H1 (cell line): ENCODE data around the gene SPIRE1. TPM values are rescaled to one million over a fixed set of nuclear protein-coding genes. Genes with fewer than 3 reads are reported as not detected.

Experiments
- CTCF ChIA-PET: fragments of 300-600 bp; sonication (Branson Sonifier 250); formaldehyde crosslinking; loops from one replicate; lab custom pipeline; 2021; ENCODE audit not compliant: partially characterized antibody; lab: Charles Lee
- POLR2A ChIA-PET: fragments of 300-600 bp; sonication (Branson Sonifier 250); formaldehyde crosslinking; loops from one replicate; lab custom pipeline; 2021; ENCODE audit warnings: inconsistent platforms; ENCODE audit not compliant: partially characterized antibody; lab: Charles Lee
- DNase-seq, 2 experiments: peaks; one replicate each; pipeline versions ENCODE4 v3.0.0 to v3.0.0-alpha.2; 2010 to 2022; ENCODE audit warnings: low spot score in 2 of 2, low read depth in 1 of 2, mixed read lengths in 1 of 2
- FAIRE-seq: peaks from 2 replicates; lab custom pipeline; 2011; peaks lifted over from hg19 to GRCh38; lab: Jason Lieb, UNC
- H2AFZ ChIP-seq: 2 replicates; pipeline ENCODE4 v1.8.1; 2012; ENCODE audit warnings: low read length, inconsistent platforms
- H2AK5ac ChIP-seq: 2 replicates; pipeline ENCODE4 v1.6.1; 2013; ENCODE audit warnings: low read depth, low read length
- H2BK120ac ChIP-seq: replicated peaks from 2 replicates; pipeline ENCODE3; 2013; ENCODE audit warnings: low read depth, low read length, inconsistent platforms
- H2BK12ac ChIP-seq: 2 replicates; pipeline ENCODE4 v1.6.1; 2013; ENCODE audit warnings: low read depth, low read length
- H2BK15ac ChIP-seq: 2 replicates; pipeline ENCODE4 v1.6.1; 2013; ENCODE audit warnings: low read length
- H2BK20ac ChIP-seq: 2 replicates; pipeline ENCODE4 v1.6.1; 2013; ENCODE audit warnings: low read length
- H2BK5ac ChIP-seq: 2 replicates; pipeline ENCODE4 v1.6.1; 2013; ENCODE audit warnings: low read depth, low read length
- H3K14ac ChIP-seq: 2 replicates; pipeline ENCODE4 v1.6.1; 2013; ENCODE audit warnings: inconsistent platforms; ENCODE audit not compliant: insufficient read length
- H3K18ac ChIP-seq: 2 replicates; pipeline ENCODE4 v1.6.1; 2013; ENCODE audit warnings: low read length; ENCODE audit errors: extremely low read depth
- H3K23ac ChIP-seq: 2 replicates; pipeline ENCODE4 v1.6.1; 2013; ENCODE audit warnings: inconsistent platforms; ENCODE audit not compliant: insufficient read length
- H3K23me2 ChIP-seq: 2 replicates; pipeline ENCODE4 v1.6.1; 2013; ENCODE audit warnings: low read depth, low read length
- H3K27ac ChIP-seq: 2 replicates; pipeline ENCODE4 v1.6.1; 2011; ENCODE audit warnings: low read depth, low read length, inconsistent platforms
- H3K27me3 ChIP-seq, 4 experiments: replicated peaks in 1 of 4; 1 replicate in 1 of 4; 2 replicates in 3 of 4; pipeline versions ENCODE4 v1.6.1 to v1.8.1; 2011 to 2013; ENCODE audit warnings: low read length in 3 of 4, mild to moderate bottlenecking in 3 of 4, inconsistent platforms in 2 of 4, mixed read lengths in 2 of 4, moderate library complexity in 1 of 4; ENCODE audit not compliant: control insufficient read depth in 3 of 4, insufficient read depth in 3 of 4; ENCODE audit errors: extremely low read depth in 1 of 4
- H3K36me3 ChIP-seq, 4 experiments: 2 replicates each; pipeline versions ENCODE4 v1.6.1 to v1.8.1; 2011 to 2013; ENCODE audit warnings: mild to moderate bottlenecking in 4 of 4, low read length in 3 of 4, moderate library complexity in 2 of 4, control low read depth in 1 of 4, inconsistent platforms in 1 of 4; ENCODE audit not compliant: insufficient read depth in 4 of 4, control insufficient read depth in 2 of 4
- H3K4ac ChIP-seq: replicated peaks from 2 replicates; pipeline ENCODE3; 2013; ENCODE audit warnings: low read length, low read depth, mixed read lengths, inconsistent platforms; ENCODE audit not compliant: insufficient read length
- H3K4me1 ChIP-seq, 4 experiments: replicated peaks in 1 of 4; 1 replicate in 1 of 4; 2 replicates in 3 of 4; pipeline versions ENCODE4 v1.6.1 to v1.8.1; 2011 to 2013; ENCODE audit warnings: low read length in 3 of 4, inconsistent platforms in 2 of 4, mixed read lengths in 1 of 4; ENCODE audit not compliant: insufficient read depth in 4 of 4, control insufficient read depth in 3 of 4
- H3K4me2 ChIP-seq, 2 experiments: 2 replicates each; pipeline versions ENCODE4 v1.6.1 to v1.8.1; 2011 to 2013; ENCODE audit warnings: low read depth in 2 of 2, low read length in 2 of 2, control low read depth in 1 of 2, inconsistent platforms in 1 of 2, mild to moderate bottlenecking in 1 of 2; ENCODE audit not compliant: insufficient read depth in 1 of 2
- H3K4me3 ChIP-seq, 4 experiments: fragments of 200-600, 300-600 bp in 1 of 4; sonication (generic), shearing (Covaris generic), sonication (Bioruptor Twin) in 1 of 4; 2 replicates each; pipeline versions ENCODE4 v1.5.1 to v1.8.1; 2011 to 2016; ENCODE audit warnings: low read length in 4 of 4, low read depth in 3 of 4, control low read depth in 2 of 4, inconsistent platforms in 2 of 4, mild to moderate bottlenecking in 2 of 4, mixed read lengths in 1 of 4, moderate library complexity in 1 of 4; ENCODE audit not compliant: insufficient read depth in 2 of 4; ENCODE audit errors: extremely low read depth in 1 of 4
- H3K56ac ChIP-seq: replicated peaks from 2 replicates; pipeline ENCODE3; 2013; ENCODE audit warnings: low read depth, mild to moderate bottlenecking, mixed read lengths, low read length, inconsistent platforms; ENCODE audit not compliant: insufficient read length
- H3K79me1 ChIP-seq: 2 replicates; pipeline ENCODE4 v1.6.1; 2013; ENCODE audit warnings: low read depth, low read length, control low read depth
- H3K79me2 ChIP-seq, 2 experiments: 2 replicates each; pipeline versions ENCODE4 v1.6.1 to v1.8.1; 2012 to 2013; ENCODE audit warnings: low read length in 2 of 2, mild to moderate bottlenecking in 2 of 2, inconsistent platforms in 1 of 2; ENCODE audit not compliant: insufficient read depth in 2 of 2, control insufficient read depth in 1 of 2
- H3K9ac ChIP-seq, 4 experiments: replicated peaks in 1 of 4; 1 replicate in 1 of 4; 2 replicates in 3 of 4; pipeline versions ENCODE4 v1.6.1 to v1.8.1; 2011 to 2013; ENCODE audit warnings: low read depth in 3 of 4, low read length in 3 of 4, control low read depth in 2 of 4, mild to moderate bottlenecking in 2 of 4, moderate library complexity in 2 of 4, inconsistent platforms in 1 of 4; ENCODE audit errors: extremely low read depth in 1 of 4
- H3K9me3 ChIP-seq, 2 experiments: 2 replicates each; pipeline versions ENCODE4 v1.6.1 to v1.8.1; 2012 to 2013; ENCODE audit warnings: mild to moderate bottlenecking in 2 of 2, moderate library complexity in 2 of 2, control low read depth in 1 of 2, inconsistent platforms in 1 of 2, low read depth in 1 of 2, low read length in 1 of 2, mixed read lengths in 1 of 2; ENCODE audit not compliant: insufficient read depth in 2 of 2
- H4K20me1 ChIP-seq, 2 experiments: replicated peaks in 1 of 2; 2 replicates each; pipeline versions ENCODE3 to v1.8.1; 2011 to 2013; ENCODE audit warnings: inconsistent platforms in 2 of 2, low read length in 2 of 2, mild to moderate bottlenecking in 1 of 2; ENCODE audit not compliant: insufficient read depth in 2 of 2, control insufficient read depth in 1 of 2
- H4K5ac ChIP-seq: 2 replicates; pipeline ENCODE4 v1.6.1; 2013; ENCODE audit warnings: low read length, low read depth, mixed read lengths, inconsistent platforms; ENCODE audit not compliant: insufficient read length
- H4K8ac ChIP-seq: 2 replicates; pipeline ENCODE4 v1.8.0; 2013; ENCODE audit warnings: mild to moderate bottlenecking, moderate library complexity, low read length, inconsistent platforms; ENCODE audit not compliant: insufficient read depth; ENCODE audit errors: extremely low read depth
- H4K91ac ChIP-seq: replicated peaks from 2 replicates; pipeline ENCODE3; 2013; ENCODE audit warnings: low read length, mixed read lengths, inconsistent platforms; ENCODE audit not compliant: insufficient read length
- BRCA1 ChIP-seq: IDR thresholded peaks from 2 replicates; pipeline ENCODE4 v1.6.1; 2012; ENCODE audit warnings: low read depth, low read length, improper control_type of control experiment
- CBX8 ChIP-seq: fragments of 300-800, 300-1000 bp; sonication (generic); IDR thresholded peaks from 2 replicates; pipeline ENCODE4 v1.7.1; 2016; ENCODE audit warnings: low read depth, low read length, borderline replicate concordance
- KDM4A ChIP-seq: IDR thresholded peaks from one replicate; pipeline ENCODE4 v1.7.1; 2012; ENCODE audit warnings: low read depth, mild to moderate bottlenecking, moderate library complexity, low read length, inconsistent platforms; ENCODE audit not compliant: severe bottlenecking
- RXRA ChIP-seq: IDR thresholded peaks from 2 replicates; pipeline ENCODE4 v1.6.1; 2011; ENCODE audit warnings: low read depth, mild to moderate bottlenecking, low read length, moderate library complexity; ENCODE audit not compliant: insufficient read depth
- USF2 ChIP-seq: IDR thresholded peaks from 2 replicates; pipeline ENCODE4 v1.6.1; 2011; ENCODE audit warnings: low read length, improper control_type of control experiment
- WGBS, 2 experiments: shearing (Covaris generic) in 1 of 2; methylation state at CpG; one replicate each; pipeline versions ENCODE4 v1.1.6 to v1.1.7; 2013 to 2015; ENCODE audit warnings: low lambda C conversion rate in 2 of 2, mixed read lengths in 2 of 2, inconsistent platforms in 1 of 2, low coverage in 1 of 2, missing lambda C conversion rate in 1 of 2; ENCODE audit not compliant: insufficient replicate concordance in 2 of 2, insufficient coverage in 1 of 2, insufficient read length in 1 of 2; ENCODE audit errors: extremely low coverage in 1 of 2, missing lambda C conversion rate in 1 of 2; 5-methylcytosine and 5-hydroxymethylcytosine counted together
- polyA plus RNA-seq, 7 experiments: library from polyadenylated mRNA; depleted of rRNA in 3 of 7; stranded (reverse) in 5 of 7; unstranded in 2 of 7; fragments of >200 nt in 5 of 7; fragments of 200-250 nt in 2 of 7; gene quantifications; 1 replicate in 5 of 7; 2 replicates in 1 of 7; 4 replicates in 1 of 7; pipeline versions ENCODE4 v1.2.1 to v1.2.3, GENCODE V29; 2011 to 2013; ENCODE audit warnings: missing spikeins in 2 of 7, mixed read lengths in 2 of 7
- total RNA-seq: library from RNA; stranded (reverse); fragmentation: NEBNext Ultra II Directional; extraction: Animal tissue kit (Norgen Biotek cat#: 25700); gene quantifications from 2 replicates; pipeline ENCODE4 v1.2.1, GENCODE V29; 2021

Gene SPIRE1
- total and polyA plus RNA-seq, 2 of the 8 experiments (the other 6 are each of a cell fraction or from before 2014, with no cell fraction given) = 6.0 to 21.5 TPM

DNA sequence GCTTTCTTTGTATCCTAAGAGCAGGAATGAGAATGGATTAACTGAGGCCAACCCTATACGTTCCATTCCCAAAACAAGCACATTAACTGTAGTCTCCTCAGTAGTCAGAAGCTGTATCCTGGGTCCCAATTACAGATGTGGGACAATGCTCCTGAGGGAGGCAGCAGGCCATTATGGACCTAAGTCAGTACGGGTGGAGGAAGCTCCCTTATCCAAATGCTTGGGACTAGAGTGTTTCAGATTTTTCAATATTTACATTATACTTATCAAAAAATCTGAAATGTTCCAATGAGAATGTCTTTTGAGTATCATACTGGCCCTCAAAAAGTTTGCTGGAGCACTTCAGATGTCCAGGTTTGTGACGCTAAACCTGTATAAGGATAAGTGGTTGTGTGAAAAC is 160.1 kb downstream of the SPIRE1 start:
- no peak overlapping the region for H2BK12ac ChIP-seq
- DNase-seq (no peak), FAIRE-seq (no peak)
- no peak overlapping the region for H3K4me2 ChIP-seq
- no peaks in the 10 kb centered on the region for H3K9me3 ChIP-seq
- H3K4ac ChIP-seq = no peak overlapping the region
- H2BK20ac ChIP-seq = no peak overlapping the region
- ChIA-PET CTCF (interaction anchor here (0.8 to 1.7 kb wide), 3 partner anchors 16 to 105 kb away, joined by 3 to 4 read pairs (median 4); no protein-coding TSS in a partner anchor), POLR2A (no interaction called here)
- no peak overlapping the region for H2AK5ac ChIP-seq
- no peak overlapping the region for H3K27ac ChIP-seq
- no peak overlapping the region for H3K9ac ChIP-seq
- no peak overlapping the region for H4K91ac ChIP-seq
- no peak overlapping the region for H3K23ac ChIP-seq
- H3K79me1 ChIP-seq = no peaks in the 10 kb centered on the region
- H3K23me2 ChIP-seq = no peaks in the 10 kb centered on the region
- H3K14ac ChIP-seq = no peak overlapping the region
- H3K56ac ChIP-seq = no peak overlapping the region
- no peaks in the 10 kb centered on the region; a peak in 1 of 8 replicates for H3K36me3 ChIP-seq
- no peak overlapping the region for H2AFZ ChIP-seq
- no peaks in the 10 kb centered on the region for H3K4me1 ChIP-seq
- 87% methylated on average over 3 of the region's 3 CpGs; no CpG with 5 or more reads in 1 of the 2 experiments for WGBS, 2 experiments
- no peak overlapping the region for H2BK15ac ChIP-seq
- no peak overlapping the region for H2BK120ac ChIP-seq
- no peaks in the 10 kb centered on the region for H3K79me2 ChIP-seq
- no peak overlapping the region for H3K18ac ChIP-seq
- TF ChIP-seq RXRA (no peak), CBX8 (no peak), BRCA1 (no peak), USF2 (no peak), KDM4A (no peak)
- H3K27me3 ChIP-seq = no peaks in the 10 kb centered on the region
- H3K4me3 ChIP-seq = no peak overlapping the region
- H4K20me1 ChIP-seq = no peaks in the 10 kb centered on the region
- no peak overlapping the region for H4K8ac ChIP-seq
- H2BK5ac ChIP-seq = no peak overlapping the region
- no peak overlapping the region for H4K5ac ChIP-seq
